Measurements from ENCODE around the gene SLC35G4.

SLC35G4 gene

GRCh38 chr18:11567396-11567795 lies 42.0 kb upstream of the SLC35G4 start:
- Histone ChIP-seq H2BK5ac (ENCODE audit: low read length) (no peak overlapping the region), H4K91ac (ENCODE audit: low read depth, low read length, poor library complexity) (no peak overlapping the region), H3K14ac (ENCODE audit: low read length) (peak overlapping the region; percentile 83), H4K8ac (ENCODE audit: low read depth, low read length) (no peak overlapping the region), H3K27me3 (ENCODE audit: control insufficient read depth in 3 of 3, insufficient read depth in 3 of 3, low read depth in 1 of 3, low read length in 3 of 3) (peaks cover 0 to 2% (median 0%) of the 10 kb centered on the region in 3 experiments), H3K36me3 (replicated peaks in 1 of 2; ENCODE audit: control insufficient read depth in 2 of 2, insufficient read depth in 2 of 2, low read length in 2 of 2) (no peaks in the 10 kb centered on the region), H3K23ac (ENCODE audit: low read depth, low read length, poor library complexity) (no peak overlapping the region), H2AFZ (ENCODE audit: low read length) (no peak overlapping the region), H2BK120ac (ENCODE audit: low read depth, low read length) (no peak overlapping the region), H2AK5ac (ENCODE audit: low read depth, low read length) (no peak overlapping the region), H3K4me3 (ENCODE audit: low read length in 2 of 2) (no peak overlapping the region), H2BK15ac (ENCODE audit: low read length) (peak overlapping the region; percentile 54), H2BK12ac (ENCODE audit: low read length) (no peak overlapping the region), H3K9me3 (replicated peaks in 1 of 2; ENCODE audit: control insufficient read depth in 2 of 2, insufficient read depth in 1 of 2, low read depth in 1 of 2, low read length in 2 of 2) (no peaks in the 10 kb centered on the region), H3K27ac (replicated peaks; ENCODE audit: low read length) (no peak overlapping the region), H3K18ac (ENCODE audit: low read length) (peak overlapping the region; percentile 13), H3K4me1 (ENCODE audit: control insufficient read depth in 2 of 2, insufficient read depth in 1 of 2, low read depth in 1 of 2, low read length in 2 of 2) (peaks cover 0 to 6% of the 10 kb centered on the region in 2 donors), H3K4ac (ENCODE audit: low read length) (no peak overlapping the region), H3K9ac (ENCODE audit: low read depth, low read length, poor library complexity) (no peak overlapping the region), H3K79me1 (ENCODE audit: low read depth, low read length) (no peaks in the 10 kb centered on the region), H3K4me2 (ENCODE audit: insufficient read depth, low read length, poor library complexity, severe bottlenecking) (no peak overlapping the region)
- WGBS, 2 donors (ENCODE audit: extremely low coverage in 2 of 2, insufficient read length in 2 of 2, insufficient replicate concordance in 1 of 2) = no CpG with 5 or more reads among the region's 7 CpGs
- DNase-seq (ENCODE audit: low spot score) = no peak

DNA sequence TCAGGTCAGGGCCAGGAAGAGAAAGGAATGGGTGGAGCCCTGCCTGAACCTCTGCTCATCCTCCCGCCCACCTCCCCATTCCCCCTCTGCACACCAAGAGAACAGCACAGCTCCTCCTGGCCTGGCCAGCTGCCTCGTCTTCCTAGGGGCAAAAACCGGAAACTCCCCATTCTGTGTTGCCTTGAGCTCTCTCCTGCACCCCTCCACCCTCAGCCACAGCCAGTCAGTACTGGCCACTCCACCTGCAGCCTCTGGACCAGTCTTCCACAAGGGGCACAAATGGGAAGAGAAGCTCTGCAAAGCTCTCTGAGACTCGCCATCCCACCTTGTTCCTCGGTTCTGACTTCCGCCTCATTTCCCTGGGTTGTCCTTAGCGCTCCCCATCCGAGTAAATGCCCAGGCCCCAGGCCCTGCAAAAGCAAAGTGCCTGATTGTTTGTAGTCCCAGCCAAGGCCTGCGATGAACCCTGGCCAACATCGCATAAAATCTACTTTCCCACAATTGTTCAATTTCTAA lies 39.3 kb upstream of the SLC35G4 start:
- Histone ChIP-seq H2BK5ac (ENCODE audit: low read length) (no peak overlapping the region), H4K8ac (ENCODE audit: low read depth, low read length) (no peak overlapping the region), H3K18ac (ENCODE audit: low read length) (no peak overlapping the region), H2BK120ac (ENCODE audit: low read depth, low read length) (no peak overlapping the region), H2AFZ (ENCODE audit: low read length) (no peak overlapping the region), H3K4me2 (ENCODE audit: insufficient read depth, low read length, poor library complexity, severe bottlenecking) (no peak overlapping the region), H4K91ac (ENCODE audit: low read depth, low read length, poor library complexity) (no peak overlapping the region), H3K27ac (replicated peaks; ENCODE audit: low read length) (no peak overlapping the region), H3K4me3 (ENCODE audit: low read length in 2 of 2) (no peak overlapping the region), H3K9me3 (replicated peaks in 1 of 2; ENCODE audit: control insufficient read depth in 2 of 2, insufficient read depth in 1 of 2, low read depth in 1 of 2, low read length in 2 of 2) (no peaks in the 10 kb centered on the region), H3K4ac (ENCODE audit: low read length) (no peak overlapping the region), H2BK15ac (ENCODE audit: low read length) (no peak overlapping the region), H2AK5ac (ENCODE audit: low read depth, low read length) (no peak overlapping the region), H3K27me3 (ENCODE audit: control insufficient read depth in 3 of 3, insufficient read depth in 3 of 3, low read depth in 1 of 3, low read length in 3 of 3) (peaks cover 0 to 6% (median 0%) of the 10 kb centered on the region in 3 experiments), H3K14ac (ENCODE audit: low read length) (no peak overlapping the region), H3K36me3 (replicated peaks in 1 of 2; ENCODE audit: control insufficient read depth in 2 of 2, insufficient read depth in 2 of 2, low read length in 2 of 2) (no peaks in the 10 kb centered on the region), H3K23ac (ENCODE audit: low read depth, low read length, poor library complexity) (no peak overlapping the region), H3K9ac (ENCODE audit: low read depth, low read length, poor library complexity) (no peak overlapping the region), H3K79me1 (ENCODE audit: low read depth, low read length) (no peaks in the 10 kb centered on the region), H2BK12ac (ENCODE audit: low read length) (no peak overlapping the region), H3K4me1 (ENCODE audit: control insufficient read depth in 2 of 2, insufficient read depth in 1 of 2, low read depth in 1 of 2, low read length in 2 of 2) (peaks cover 0 to 6% of the 10 kb centered on the region in 2 donors)
- no CpG with 5 or more reads among the region's 10 CpGs for WGBS, 2 donors (ENCODE audit: extremely low coverage in 2 of 2, insufficient read length in 2 of 2, insufficient replicate concordance in 1 of 2)
- no peak for DNase-seq (ENCODE audit: low spot score)

DNA sequence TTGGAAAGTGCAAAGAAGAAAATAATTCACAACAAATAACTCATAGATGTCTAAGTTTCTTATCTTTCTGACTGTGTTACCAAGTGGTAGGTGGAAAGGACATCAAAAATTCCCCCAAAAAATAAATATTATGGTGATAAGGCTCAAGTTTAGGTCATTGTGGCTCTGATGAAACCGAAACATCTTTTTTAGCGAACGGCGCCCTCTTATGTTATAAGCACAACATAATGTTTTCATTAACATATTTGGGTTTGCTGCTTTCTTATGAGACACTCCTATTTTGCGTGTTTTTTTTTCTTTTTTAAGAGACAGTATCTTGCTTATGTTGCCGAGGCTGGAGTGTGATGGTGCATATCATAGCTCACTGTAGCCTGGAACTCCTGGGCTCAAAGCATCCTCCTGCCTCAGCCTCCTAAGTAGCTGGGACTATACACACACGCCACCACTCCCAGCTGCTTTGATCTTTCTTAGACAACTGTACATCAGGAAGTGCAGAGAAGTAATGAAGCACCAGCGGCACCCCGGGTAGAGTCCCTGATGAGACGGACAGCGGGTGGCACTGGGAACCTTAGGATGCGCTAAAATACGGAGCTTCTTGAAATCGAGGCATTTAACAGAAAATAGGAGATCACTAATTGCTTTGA lies 38.5 kb upstream of the SLC35G4 start:
- H3K4me3 ChIP-seq (ENCODE audit: low read length in 2 of 2) = no peak overlapping the region
- H3K23ac ChIP-seq (ENCODE audit: low read depth, low read length, poor library complexity) = no peak overlapping the region
- no peak overlapping the region for H2BK12ac ChIP-seq (ENCODE audit: low read length)
- no peak for DNase-seq (ENCODE audit: low spot score)
- peaks cover 0 to 5% (median 0%) of the 10 kb centered on the region in 3 experiments for H3K27me3 ChIP-seq (ENCODE audit: control insufficient read depth in 3 of 3, insufficient read depth in 3 of 3, low read depth in 1 of 3, low read length in 3 of 3)
- no peak overlapping the region for H4K8ac ChIP-seq (ENCODE audit: low read depth, low read length)
- H3K9me3 ChIP-seq (replicated peaks in 1 of 2; ENCODE audit: control insufficient read depth in 2 of 2, insufficient read depth in 1 of 2, low read depth in 1 of 2, low read length in 2 of 2) = no peaks in the 10 kb centered on the region
- no peak overlapping the region for H2BK15ac ChIP-seq (ENCODE audit: low read length)
- H3K79me1 ChIP-seq (ENCODE audit: low read depth, low read length) = no peaks in the 10 kb centered on the region
- no peak overlapping the region for H2AK5ac ChIP-seq (ENCODE audit: low read depth, low read length)
- no peak overlapping the region for H2BK120ac ChIP-seq (ENCODE audit: low read depth, low read length)
- H3K36me3 ChIP-seq (replicated peaks in 1 of 2; ENCODE audit: control insufficient read depth in 2 of 2, insufficient read depth in 2 of 2, low read length in 2 of 2) = no peaks in the 10 kb centered on the region
- H4K91ac ChIP-seq (ENCODE audit: low read depth, low read length, poor library complexity) = no peak overlapping the region
- H2AFZ ChIP-seq (ENCODE audit: low read length) = no peak overlapping the region
- H3K27ac ChIP-seq (replicated peaks; ENCODE audit: low read length) = no peak overlapping the region
- no peak overlapping the region for H3K9ac ChIP-seq (ENCODE audit: low read depth, low read length, poor library complexity)
- no peak overlapping the region for H3K4ac ChIP-seq (ENCODE audit: low read length)
- H3K4me2 ChIP-seq (ENCODE audit: insufficient read depth, low read length, poor library complexity, severe bottlenecking) = no peak overlapping the region
- peaks cover 0 to 5% of the 10 kb centered on the region in 2 donors for H3K4me1 ChIP-seq (ENCODE audit: control insufficient read depth in 2 of 2, insufficient read depth in 1 of 2, low read depth in 1 of 2, low read length in 2 of 2)
- H3K18ac ChIP-seq (ENCODE audit: low read length) = no peak overlapping the region
- no peak overlapping the region for H3K14ac ChIP-seq (ENCODE audit: low read length)
- WGBS, 2 donors (ENCODE audit: extremely low coverage in 2 of 2, insufficient read length in 2 of 2, insufficient replicate concordance in 1 of 2) = no CpG with 5 or more reads among the region's 14 CpGs
- H2BK5ac ChIP-seq (ENCODE audit: low read length) = no peak overlapping the region

DNA sequence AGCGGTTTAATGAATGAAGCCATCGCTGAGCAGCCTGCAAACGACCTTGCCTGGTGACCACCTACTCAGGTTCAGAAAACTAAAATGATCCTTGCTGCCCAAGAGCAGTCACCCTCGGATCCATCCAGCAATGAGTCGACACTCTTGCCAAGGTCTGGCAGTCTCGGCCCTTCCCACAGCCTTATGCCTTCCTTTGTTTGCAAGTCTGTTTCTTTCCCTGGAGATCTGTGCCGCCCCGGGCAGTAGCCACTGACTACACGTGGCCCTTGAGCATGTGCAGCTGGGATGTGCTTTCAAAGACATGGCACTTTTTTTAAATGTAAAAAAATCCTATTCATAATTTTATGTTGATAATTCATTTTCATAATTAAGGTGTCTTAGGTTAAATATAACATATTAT lies 37.2 kb upstream of the SLC35G4 start:
- Histone ChIP-seq H3K4me2 (ENCODE audit: insufficient read depth, low read length, poor library complexity, severe bottlenecking) (no peak overlapping the region), H3K9me3 (replicated peaks in 1 of 2; ENCODE audit: control insufficient read depth in 2 of 2, insufficient read depth in 1 of 2, low read depth in 1 of 2, low read length in 2 of 2) (no peaks in the 10 kb centered on the region), H3K79me1 (ENCODE audit: low read depth, low read length) (no peaks in the 10 kb centered on the region), H4K91ac (ENCODE audit: low read depth, low read length, poor library complexity) (no peak overlapping the region), H3K36me3 (replicated peaks in 1 of 2; ENCODE audit: control insufficient read depth in 2 of 2, insufficient read depth in 2 of 2, low read length in 2 of 2) (no peaks in the 10 kb centered on the region), H3K4ac (ENCODE audit: low read length) (no peak overlapping the region), H2BK15ac (ENCODE audit: low read length) (no peak overlapping the region), H2BK120ac (ENCODE audit: low read depth, low read length) (no peak overlapping the region), H4K8ac (ENCODE audit: low read depth, low read length) (no peak overlapping the region), H3K27me3 (ENCODE audit: control insufficient read depth in 3 of 3, insufficient read depth in 3 of 3, low read depth in 1 of 3, low read length in 3 of 3) (peaks cover 0 to 8% (median 0%) of the 10 kb centered on the region in 3 experiments), H3K9ac (ENCODE audit: low read depth, low read length, poor library complexity) (no peak overlapping the region), H2BK12ac (ENCODE audit: low read length) (no peak overlapping the region), H3K18ac (ENCODE audit: low read length) (no peak overlapping the region), H3K4me3 (ENCODE audit: low read length in 2 of 2) (no peak overlapping the region), H2AK5ac (ENCODE audit: low read depth, low read length) (no peak overlapping the region), H3K14ac (ENCODE audit: low read length) (no peak overlapping the region), H2BK5ac (ENCODE audit: low read length) (no peak overlapping the region), H2AFZ (ENCODE audit: low read length) (no peak overlapping the region), H3K23ac (ENCODE audit: low read depth, low read length, poor library complexity) (no peak overlapping the region), H3K27ac (replicated peaks; ENCODE audit: low read length) (no peak overlapping the region), H3K4me1 (ENCODE audit: control insufficient read depth in 2 of 2, insufficient read depth in 1 of 2, low read depth in 1 of 2, low read length in 2 of 2) (peaks cover 0 to 5% of the 10 kb centered on the region in 2 donors)
- no CpG with 5 or more reads among the region's 9 CpGs for WGBS, 2 donors (ENCODE audit: extremely low coverage in 2 of 2, insufficient read length in 2 of 2, insufficient replicate concordance in 1 of 2)
- DNase-seq (ENCODE audit: low spot score) = no peak

All from neuronal stem cell (in vitro differentiated cells).